ENCODE data around the gene RMRP.

Gene RMRP

DNA sequence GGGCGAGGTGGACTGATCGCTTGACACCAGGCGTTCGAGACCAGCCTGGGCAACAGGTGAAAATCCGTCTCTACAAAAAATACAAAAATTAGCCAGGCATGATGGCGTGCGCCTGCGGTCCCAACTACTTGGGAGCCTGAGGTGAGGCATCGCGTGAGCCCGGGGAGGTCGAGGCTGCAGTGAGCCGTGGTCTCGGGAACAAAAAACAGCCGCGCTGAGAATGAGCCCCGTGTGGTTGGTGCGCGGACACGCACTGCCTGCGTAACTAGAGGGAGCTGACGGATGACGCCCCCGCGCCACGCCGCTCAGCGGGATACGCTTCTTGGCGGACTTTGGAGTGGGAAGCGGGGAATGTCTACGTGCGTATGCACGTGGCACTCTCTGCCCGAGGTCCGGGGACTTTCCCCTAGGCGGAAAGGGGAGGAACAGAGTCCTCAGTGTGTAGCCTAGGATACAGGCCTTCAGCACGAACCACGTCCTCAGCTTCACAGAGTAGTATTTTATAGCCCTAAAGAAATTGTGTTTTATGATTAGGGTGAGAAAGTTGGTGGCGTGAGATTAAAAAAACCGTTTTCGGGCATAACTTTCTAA is at the start of gene RMRP:
Gene RMRP, minus strand, starts transcription at position 474 of the 591 bp plus-strand sequence.
- peak; percentile 67 to 94 (median 93) for DNase-seq

DNA sequence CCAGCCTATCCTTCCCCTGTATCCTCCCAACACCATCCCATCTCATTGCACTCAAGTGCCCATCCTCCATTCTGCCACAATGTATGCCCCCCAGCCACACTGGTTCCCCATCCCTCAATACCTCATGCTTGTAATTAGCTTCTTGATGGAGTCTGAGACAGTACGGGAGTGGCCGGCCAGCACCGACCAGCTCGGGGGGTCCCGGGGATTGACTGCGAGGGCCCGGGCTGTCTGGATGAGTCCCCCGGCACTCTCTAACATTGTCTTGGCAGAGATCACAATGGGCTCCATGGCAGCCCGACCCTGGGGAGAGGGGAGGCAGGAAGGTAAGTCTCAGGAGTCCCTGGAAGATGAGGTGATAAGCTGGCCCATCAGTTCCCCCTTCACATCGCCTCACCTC is 49.1 kb upstream of the RMRP start:
- DNase-seq: no peak

DNA sequence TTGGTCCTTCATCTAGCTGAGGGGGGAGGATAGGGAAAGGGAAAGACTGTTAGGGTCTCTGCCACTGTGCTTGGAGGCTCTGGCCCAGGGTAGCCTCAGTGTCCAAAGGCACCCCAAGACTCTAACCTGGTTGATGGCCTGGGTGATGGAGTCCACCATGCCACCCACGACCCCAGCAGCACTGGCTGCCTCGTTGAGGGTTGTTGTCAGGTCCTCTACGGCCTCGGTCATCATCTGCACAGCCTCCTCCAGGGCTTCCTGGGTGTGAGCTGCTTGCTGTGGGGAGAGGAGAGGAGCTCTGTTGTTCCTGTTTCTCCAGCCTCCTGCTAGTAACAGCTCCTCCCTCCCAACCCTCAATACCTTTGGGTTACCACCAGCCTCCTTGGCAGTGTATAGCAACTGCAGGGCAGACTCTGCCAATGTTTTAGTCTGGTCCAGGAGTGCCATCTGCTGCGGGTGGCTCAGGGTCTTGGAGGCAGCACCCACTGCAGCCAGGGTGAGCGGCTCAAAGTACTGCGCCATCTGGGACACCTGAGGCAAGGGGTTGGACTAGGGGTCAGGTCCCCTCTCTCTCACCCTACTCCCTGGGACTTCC is 48.1 kb upstream of the RMRP start:
- no peak for DNase-seq

DNA sequence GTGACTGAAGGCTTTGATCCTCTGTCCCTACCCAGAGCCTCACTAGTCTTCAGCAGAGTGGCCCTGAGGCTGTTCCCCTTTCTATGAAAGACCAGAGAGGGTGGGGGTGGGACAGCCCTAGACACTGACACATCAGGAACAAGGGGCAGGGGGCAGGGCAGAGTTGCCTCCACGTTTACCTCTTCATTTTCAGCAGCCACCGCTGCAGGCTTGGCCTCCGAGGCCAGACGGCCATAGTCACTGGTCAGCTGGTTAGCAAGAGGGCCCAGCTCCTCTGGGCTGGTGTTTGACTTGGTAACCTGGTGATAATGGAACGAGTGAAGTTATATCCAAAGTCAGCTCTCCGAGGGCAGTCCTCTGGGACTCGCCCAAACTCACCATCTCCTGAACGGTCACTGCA is 47.6 kb upstream of the RMRP start:
- no peak for DNase-seq

DNA sequence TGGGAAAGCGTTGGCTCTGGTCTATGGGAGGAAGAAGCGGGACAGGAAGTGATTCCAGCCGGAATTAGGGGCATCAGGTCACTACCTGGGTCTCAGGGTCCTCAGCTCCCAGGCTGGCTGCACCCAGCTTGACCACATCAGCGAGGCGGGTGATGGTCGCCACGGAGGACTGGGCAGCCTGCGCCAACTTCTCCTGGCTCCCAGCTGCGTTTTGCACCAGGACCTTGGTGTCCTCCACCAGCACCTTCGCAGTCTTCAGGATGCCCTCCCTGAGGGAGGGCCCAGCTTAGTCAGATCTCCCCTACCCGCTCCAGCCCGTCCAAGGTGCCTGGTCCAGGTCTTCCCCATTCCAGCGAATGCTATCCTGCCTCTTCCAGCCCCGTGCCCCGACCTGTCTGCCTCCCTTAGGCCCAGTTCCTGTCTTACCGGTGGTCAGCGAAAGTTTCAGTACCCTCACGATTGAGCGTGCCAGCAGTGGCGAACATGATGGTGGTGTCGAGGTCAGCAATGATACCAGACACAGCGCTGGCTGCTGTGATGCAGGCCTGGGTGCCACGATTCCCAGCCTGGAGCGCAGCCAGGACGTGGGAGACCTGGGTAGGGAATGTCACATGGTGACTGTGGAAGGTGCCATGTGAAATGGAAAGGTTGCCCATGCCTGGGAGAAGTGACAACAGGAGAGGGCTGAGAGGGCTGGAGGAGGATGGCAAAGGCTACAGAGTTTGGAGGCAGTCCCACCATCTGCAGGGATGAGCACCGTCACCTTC is 46.3 kb upstream of the RMRP start:
- no peak for DNase-seq

DNA sequence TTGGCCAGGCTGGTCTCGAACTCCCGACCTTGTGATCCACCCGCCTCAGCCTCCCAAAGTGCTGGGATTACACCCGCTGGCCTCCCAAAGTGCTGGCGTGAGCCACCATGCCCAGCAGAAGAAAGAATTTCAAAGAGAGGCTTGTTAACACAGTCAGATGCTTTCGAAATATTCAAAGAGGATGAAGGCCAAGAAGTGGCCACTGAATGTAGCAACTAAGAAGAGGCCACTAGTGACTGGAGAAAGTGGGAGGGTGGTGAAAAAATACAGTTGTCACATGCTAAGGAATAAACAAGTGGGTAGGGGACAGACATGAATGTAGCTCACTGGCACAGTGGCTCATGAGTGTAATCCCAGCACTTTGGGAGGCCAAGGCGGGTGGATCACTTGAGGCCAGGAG is 44.9 kb upstream of the RMRP start:
- no peak for DNase-seq

DNA sequence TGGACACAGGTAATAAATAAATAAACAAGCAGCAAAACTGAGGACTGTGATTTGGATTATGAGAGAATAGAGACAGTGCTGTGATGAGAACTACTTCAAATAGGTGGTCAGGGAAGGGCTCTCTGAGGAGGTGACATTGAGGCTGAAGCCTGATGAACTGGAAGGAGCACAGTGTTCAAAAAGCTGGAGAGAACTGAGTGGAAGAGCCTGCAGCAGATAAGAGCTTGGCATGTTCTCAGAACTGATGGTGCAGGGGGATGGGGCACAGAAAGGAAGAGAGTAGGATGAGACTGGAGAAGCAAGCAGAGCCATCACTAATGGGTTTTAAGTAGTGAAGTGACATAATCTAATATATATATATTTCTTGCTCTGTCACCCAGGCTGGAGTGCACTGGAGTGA is 43.1 kb upstream of the RMRP start:
- no peak for DNase-seq

DNA sequence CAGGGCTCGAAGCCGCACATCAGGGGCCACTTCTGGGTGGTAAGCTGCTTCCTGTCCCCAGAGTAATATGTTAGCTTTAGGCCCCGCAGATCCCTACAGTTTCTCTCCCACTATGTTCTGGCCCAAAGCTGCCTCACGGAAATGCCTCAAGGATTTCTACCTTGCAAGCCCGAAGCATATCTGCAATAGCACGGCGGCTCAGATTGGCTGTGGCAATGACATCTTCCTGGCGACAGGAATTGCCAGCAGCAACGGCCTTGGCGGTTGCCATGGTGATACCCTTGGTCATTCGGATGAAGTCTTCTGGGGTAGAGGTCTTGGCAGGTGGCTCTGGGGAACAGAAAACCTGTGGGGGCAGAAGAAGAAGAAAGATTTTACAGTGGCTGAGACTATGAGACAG is 42.2 kb upstream of the RMRP start:
- DNase-seq: no peak

DNA sequence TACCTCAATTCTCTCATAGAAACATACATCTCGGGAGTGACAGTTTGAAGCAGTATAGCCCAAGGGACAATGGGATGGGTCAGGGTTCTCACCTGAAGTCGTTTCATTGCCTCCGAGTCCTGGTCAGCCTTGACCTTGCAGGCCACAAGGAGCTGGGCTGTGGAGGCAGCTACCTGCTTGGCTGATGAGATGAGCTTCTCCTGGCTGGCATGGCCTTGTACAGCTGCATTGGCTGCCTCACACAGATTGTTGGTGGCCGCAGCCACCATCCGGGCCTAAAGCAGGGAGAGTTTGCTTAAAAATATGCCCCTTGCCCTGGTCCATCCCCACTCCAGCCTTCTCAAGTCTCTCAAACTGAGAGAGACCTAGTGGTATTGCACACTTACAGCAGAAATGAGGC is 40.4 kb upstream of the RMRP start:
- DNase-seq: no peak

DNA sequence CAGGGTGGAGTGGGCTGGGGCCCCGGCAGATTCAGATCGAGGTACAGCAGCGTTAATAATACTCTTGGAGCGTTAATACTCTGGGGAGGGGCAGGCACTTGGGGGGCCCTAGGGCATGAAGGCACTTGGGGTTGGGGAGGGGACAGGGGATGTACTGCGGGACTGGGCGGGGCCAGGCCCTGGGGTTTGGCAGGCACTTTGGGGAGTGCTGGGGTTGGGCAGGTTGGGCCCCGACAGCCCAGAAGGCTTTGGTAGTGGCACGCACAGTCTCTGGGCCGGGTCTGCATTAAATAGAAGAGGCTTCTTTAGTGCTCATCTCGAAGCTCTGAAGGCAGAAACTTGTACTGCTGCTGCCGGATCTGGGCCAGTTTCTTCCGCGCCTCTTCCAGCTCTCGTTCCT is 39.7 kb upstream of the RMRP start:
- DNase-seq: no peak

DNA sequence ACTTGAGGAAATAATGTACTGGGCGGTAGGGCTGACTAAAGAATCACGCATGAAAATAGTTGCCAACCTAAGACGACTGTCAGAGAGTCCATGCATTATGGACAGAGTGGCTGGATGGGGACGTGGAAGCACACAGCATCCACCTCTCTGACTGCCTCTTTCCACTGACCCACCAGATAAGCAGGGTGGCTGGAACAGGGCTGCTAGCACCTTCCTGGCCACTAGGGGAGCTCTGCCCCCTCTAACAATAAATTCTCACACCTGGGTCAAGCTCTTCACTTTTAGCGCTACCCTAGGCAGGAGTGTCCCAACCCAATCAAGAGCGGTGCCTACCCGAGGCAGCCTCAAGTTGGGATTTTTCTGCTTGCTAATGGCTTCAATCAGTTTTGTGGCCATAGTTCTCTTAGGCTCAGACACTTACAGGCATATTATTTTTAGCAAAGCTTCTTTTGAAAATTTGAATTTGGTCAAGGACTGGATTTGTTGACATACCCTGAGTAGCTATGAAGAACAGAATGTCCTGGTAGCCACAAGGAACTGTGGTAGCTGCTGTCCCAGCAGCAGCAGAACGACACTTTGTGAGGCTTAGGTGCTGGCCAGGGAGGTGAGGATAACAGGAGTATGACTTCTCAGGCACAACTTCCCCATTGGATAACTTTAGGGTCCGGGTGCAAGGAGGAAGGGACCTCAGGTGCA is 38.8 kb upstream of the RMRP start:
- peak in 4 of 5 experiments; percentile 30 to 47 (median 44) for DNase-seq

DNA sequence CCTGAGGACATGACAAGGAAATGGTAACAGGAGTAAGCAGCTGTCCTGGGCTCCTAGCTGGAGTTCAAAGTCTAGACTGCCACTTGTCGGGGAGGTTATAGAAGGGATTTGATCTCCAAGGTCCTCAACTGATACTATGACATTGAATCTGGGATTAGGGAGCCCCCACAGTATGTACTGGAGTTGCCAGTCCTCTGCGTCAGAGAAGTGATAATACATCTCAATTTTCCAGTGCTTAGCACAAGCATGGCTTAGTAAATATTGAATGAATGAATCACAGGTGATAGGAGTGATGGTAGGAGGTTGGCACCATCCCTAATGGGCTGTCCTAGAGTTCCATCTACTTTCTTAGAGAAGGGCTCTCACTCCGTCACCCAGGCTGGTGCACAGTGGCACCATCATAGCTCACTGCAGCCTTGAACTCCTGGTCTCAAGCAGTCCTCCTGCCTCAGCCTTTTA is 38.2 kb upstream of the RMRP start:
- no peak for DNase-seq

DNA sequence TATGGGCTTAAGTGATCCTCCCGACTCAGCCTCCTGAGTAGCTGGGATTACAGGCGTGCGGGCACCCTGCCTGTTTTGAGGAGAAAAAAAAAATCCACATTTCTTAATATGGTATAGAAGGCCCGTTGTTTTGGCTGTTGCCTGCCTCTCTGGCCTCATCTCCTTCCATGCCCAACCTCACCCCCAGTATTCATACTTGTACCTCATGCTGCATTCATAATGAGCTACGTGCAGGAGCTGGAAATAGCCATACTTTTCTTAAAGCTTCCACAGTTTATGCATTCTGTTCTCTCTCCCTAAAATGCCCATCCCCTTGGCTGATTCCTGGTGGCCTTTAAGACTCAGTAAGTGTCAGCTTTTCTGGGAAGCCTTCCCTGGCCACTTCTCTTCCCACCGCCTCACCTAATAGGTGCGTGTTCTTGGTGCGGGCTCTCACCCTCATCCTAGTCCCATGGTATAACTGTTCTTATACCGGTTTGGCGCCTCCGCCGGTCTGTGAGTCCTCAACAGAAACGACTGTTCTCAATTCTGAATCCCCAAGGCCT is 34.0 kb upstream of the RMRP start:
- DNase-seq: no peak

DNA sequence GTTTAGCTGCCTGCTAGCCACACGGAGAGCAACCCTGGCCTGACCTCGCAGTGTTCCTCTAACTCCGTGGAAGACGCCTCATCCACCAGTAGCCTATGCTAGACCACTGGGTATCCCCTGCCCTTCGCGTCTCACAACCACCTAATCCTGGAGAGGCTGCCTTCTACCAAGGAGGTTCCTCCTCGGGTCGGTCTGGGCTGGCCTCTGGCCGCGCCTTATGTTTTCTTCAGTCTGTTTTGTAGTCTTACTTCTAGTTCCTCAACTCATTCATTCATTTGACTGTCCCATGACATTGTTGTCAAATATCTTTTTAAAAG is 33.5 kb upstream of the RMRP start:
- no peak for DNase-seq

DNA sequence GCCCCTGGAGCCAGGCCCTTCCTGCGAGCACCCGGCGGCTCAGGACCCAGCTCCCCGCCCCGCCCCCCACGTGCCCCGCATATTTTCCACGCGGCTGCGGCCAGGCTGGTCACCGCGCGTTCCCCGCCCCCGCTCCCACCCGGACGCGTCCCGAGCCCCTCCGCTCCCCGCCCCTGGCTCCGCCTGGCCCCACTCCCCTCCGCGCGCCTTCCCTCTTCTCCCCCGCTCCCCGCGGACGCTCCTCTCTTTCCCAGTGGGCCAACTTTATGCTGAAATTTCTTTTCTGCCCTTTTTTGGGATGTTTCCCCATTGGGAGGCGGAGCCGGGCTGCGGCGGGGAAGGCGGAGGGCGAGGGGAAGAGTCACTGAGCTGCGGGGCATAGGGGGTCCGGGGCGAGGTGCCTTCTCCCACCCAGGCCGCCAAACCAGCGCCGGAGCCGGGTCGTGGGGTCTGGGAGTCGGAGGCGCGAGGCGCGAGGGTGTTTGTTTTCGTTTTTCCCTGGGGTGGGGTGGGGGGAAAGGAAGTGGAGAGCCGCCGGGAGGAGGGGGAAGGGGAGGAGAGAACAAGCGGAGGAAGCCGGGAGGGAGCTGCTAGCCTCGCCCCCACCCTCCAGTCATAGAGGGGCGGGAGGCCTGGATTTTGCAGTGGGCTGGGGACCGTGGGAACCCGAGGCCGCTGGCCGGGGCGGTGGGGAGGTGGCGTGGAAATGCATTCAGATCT is 33.0 kb upstream of the RMRP start:
- DNase-seq: peak in 3 of 5 experiments; percentile 7 to 31 (median 20)

DNA sequence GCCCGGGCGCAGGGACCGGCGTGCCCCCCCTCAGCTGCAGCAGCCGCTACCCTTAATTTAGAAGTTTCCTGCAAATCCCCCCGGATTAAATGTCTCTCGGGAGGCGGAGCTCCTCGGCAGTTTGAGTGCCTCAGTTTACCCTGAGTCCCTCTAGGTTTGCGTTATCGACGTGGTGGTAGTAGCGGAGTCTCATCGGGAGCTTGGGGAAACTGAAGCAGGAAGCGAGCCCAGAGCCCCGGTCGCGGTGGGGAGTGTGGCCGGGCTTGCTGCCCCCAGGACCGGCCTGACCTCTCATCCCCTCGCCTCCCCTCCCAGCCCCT is 32.4 kb upstream of the RMRP start:
- DNase-seq: no peak

DNA sequence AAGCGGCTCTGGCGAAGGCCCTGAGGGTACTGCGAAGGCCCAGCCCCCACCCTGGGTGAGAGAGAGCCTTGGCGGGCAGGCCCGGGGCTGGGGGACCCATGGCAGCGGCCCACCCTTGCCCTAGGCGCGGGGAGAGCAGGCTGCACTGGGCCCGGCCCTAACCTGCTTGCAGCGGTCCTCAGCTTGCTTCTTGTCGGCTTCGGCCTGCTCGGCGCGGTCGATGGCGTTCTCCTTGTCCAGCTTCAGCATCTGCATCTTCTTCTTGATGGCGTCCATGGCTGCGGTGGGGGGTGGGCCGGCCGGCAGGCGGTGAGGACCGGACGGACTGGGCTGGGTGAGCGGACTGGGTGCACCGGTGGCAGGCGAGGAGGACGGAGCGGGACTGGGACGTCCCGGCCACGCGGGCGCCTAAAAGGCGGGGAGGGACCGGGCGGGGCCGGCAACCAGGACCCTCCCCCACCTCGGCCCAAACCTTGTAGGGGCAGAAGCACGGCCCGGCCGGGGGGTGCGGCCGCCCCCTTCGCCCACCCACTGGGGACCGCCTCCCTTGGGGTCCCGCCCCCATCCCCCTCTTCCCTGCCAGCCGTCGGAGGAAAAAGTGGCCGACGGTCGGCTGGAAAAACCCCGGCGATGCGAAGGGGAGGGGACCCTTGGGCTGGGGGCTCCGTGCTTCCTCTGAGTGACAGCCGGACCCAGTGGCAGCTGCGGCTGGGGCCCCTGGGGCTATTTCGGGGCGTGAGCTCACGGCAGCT is 31.9 kb upstream of the RMRP start, which contains the start of gene TPM2:
Gene TPM2, minus strand, starts transcription at position 384 of the 752 bp plus-strand sequence. Its CDS starts 108 bp downstream, at position 276.
- no peak for DNase-seq

DNA sequence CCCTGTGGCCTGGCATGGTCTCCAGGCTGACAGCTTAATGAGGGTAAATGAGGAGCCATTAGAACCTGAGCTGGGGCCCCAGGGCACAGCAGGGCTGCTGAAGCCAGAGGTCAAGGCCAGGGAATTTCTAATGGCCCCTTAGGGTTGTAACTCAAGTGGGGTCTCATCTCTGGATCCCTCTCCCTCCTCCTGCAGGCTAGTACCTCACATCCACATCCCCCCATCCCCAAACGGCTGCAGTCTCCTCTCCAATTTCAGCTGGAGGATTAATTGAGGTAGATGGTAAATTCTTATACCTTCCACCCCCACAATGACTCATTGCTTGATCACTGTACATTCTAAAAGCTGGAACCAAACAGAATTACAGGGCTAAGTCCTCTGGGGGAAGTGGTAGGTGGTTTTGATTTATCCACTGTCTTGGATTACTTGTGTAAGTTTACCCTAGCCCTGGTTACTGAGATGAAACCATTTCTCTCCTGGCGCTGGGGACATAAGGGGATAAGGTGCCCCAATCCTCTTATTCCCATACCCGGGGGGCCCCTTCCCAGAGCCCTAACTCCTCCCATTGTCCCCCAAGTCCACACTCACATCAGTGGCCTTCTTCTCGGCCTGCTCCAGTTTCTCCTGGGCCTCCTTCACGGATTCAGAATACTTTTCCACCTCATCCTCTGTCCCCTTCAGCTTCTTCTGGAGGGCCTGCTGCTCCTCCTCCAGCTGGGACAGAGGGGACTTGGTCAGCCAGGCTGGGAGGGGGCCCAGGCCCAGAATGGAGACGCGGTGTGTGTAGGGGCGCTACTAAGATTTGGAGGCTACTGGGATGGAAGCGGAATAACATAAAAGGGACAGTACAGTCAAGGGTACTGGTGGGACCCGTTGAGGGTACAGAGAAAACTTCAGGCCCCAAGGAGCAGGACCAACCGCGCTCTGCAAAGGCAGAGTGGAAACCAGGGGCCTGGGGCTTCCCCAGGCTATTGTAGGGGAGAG is 31.0 kb upstream of the RMRP start:
- peak in 1 of 5 experiments; percentile 53 for DNase-seq

DNA sequence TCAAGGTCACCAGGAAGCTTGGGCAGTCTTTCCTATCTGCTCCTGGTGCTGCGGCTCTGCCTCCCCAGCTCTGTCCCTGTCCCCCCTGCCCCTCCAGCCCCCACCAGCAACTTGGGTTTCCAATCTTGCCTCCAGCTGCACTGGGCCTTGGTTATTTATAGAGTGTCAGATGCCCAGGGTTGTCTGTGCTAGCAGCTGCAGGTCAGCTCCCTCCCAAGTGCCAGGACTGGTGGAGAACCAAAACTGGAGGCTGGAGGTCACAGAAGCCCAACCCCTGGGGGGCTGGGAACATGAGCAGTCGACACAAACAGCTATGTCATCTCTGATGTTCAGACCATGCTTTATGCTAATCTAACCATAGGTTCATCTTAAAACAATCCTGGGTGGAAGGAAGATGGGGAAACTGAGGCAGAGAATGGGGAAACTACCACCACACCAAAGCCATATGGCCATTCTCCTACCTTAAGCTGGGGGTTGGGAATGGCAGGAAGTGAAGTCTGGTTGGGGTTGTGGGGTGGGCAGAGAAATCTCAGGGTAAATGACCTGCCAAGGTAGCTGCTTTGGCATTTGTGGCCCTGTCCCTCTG is 30.2 kb upstream of the RMRP start:
- DNase-seq: no peak

DNA sequence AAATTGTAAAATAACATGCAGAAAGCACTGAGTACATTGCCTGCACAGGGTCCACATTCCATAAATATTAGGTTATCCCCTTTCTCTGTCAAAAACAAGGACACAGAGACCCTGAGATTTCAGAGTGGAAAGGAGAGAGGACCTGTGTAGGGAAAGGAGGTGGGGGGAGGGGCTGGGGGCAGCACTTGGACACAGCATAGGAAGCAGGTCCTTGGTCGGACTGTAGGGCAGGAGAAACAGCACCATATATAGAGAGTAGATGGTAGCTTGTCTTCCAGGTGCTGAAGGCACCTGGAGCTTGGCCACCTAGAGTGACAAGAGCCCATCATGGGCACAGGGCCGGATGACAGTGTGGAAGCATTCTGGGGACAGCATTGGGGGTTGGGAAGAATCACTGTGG is 29.5 kb upstream of the RMRP start:
- no peak for DNase-seq
